Mesothelial cell of epicardium (in vitro differentiated cells): ENCODE data around the gene PLXNC1. TPM values are rescaled to one million over a fixed set of nuclear protein-coding genes. Genes with fewer than 3 reads are reported as not detected.

Source experiments
- DNase-seq, 2 experiments: peaks; one replicate each; pipeline ENCODE4 v3.0.0; 2021; ENCODE audit warnings: low spot score in 2 of 2; ENCODE audit not compliant: unreplicated experiment in 2 of 2
- H3K27ac Mint-ChIP-seq: 2 replicates; pipeline ENCODE4 v1.8.0; 2021; ENCODE audit warnings: mixed read lengths
- H3K27me3 Mint-ChIP-seq: 2 replicates; pipeline ENCODE4 v1.8.0; 2021; ENCODE audit warnings: low read depth, mixed read lengths
- H3K36me3 Mint-ChIP-seq: 2 replicates; pipeline ENCODE4 v1.8.0; 2021; ENCODE audit warnings: mixed read lengths
- H3K4me1 Mint-ChIP-seq: 2 replicates; pipeline ENCODE4 v1.8.0; 2021; ENCODE audit warnings: mixed read lengths
- H3K4me3 Mint-ChIP-seq: 2 replicates; pipeline ENCODE4 v1.8.0; 2021; ENCODE audit warnings: mild to moderate bottlenecking, moderate library complexity, mixed read lengths
- H3K9me3 Mint-ChIP-seq: 2 replicates; pipeline ENCODE4 v1.8.0; 2021; ENCODE audit warnings: mixed read lengths
- CTCF ChIP-seq: fragments of 200-600 bp; sonication (generic); IDR thresholded peaks from one replicate; pipeline ENCODE4 v1.5.0; 2021; ENCODE audit warnings: antibody characterized with exemption; ENCODE audit not compliant: unreplicated experiment
- total RNA-seq: library from RNA; stranded (reverse); gene quantifications from 3 replicates; pipeline ENCODE4 v1.2.1, GENCODE V29; 2021

PLXNC1 gene
- total RNA-seq, 1 donor from 2014 or later = 3.4 TPM

DNA sequence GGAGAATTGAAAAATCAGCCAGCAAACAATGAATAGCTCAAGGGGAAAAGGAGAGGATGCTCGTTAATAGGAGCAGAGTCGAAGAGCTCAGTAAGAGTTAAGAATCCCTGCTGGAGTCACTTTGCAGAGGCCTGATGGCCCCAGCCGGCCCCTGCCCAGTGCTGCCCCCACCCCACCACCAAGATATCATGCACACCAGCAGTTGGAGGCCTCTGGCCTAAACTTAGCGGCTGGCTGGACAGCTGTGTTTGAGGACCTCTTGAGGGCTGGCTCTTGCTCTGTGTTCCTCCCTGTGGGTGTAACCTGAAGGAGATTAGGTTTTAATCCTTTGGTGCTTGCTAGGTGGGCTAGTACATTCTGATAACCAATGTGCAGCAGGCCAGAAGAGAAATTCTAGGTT is 142.0 kb downstream of the PLXNC1 start:
- Mint-ChIP-seq H3K27me3 (peaks cover 13% of the 10 kb centered on the region), H3K36me3 (no peaks in the 10 kb centered on the region), H3K4me3 (no peak overlapping the region), H3K27ac (peak overlapping the region; percentile 32), H3K4me1 (peaks cover 37% of the 10 kb centered on the region), H3K9me3 (no peaks in the 10 kb centered on the region)
- DNase-seq = no peak
- no peak for TF ChIP-seq CTCF

- H3K27ac Mint-ChIP-seq = no peak overlapping the region
- peaks cover 14% of the 10 kb centered on the region for H3K36me3 Mint-ChIP-seq
- peaks cover 3% of the 10 kb centered on the region for H3K9me3 Mint-ChIP-seq
- TF ChIP-seq CTCF = no peak
- no peak for DNase-seq
- H3K4me3 Mint-ChIP-seq = no peak overlapping the region
- peaks cover 3% of the 10 kb centered on the region for H3K4me1 Mint-ChIP-seq
- H3K27me3 Mint-ChIP-seq = no peaks in the 10 kb centered on the region
These were observed 148.8 kb downstream of the PLXNC1 start for GRCh38 chr12:94297096-94297699.

- H3K27me3 Mint-ChIP-seq = no peaks in the 10 kb centered on the region
- no peak overlapping the region for H3K4me3 Mint-ChIP-seq
- TF ChIP-seq CTCF = no peak
- no peak for DNase-seq
- peaks cover 3% of the 10 kb centered on the region for H3K4me1 Mint-ChIP-seq
- peaks cover 3% of the 10 kb centered on the region for H3K9me3 Mint-ChIP-seq
- no peak overlapping the region for H3K27ac Mint-ChIP-seq
- peaks cover 14% of the 10 kb centered on the region for H3K36me3 Mint-ChIP-seq
These were observed 149.6 kb downstream of the PLXNC1 start for GRCh38 chr12:94297876-94298505.

GRCh38 chr12:94299846-94300245 is 151.5 kb downstream of the PLXNC1 start:
- peaks cover 8% of the 10 kb centered on the region for H3K4me1 Mint-ChIP-seq
- DNase-seq = no peak
- no peak overlapping the region for H3K27ac Mint-ChIP-seq
- no peak overlapping the region for H3K4me3 Mint-ChIP-seq
- H3K9me3 Mint-ChIP-seq = peaks cover 3% of the 10 kb centered on the region
- TF ChIP-seq CTCF = no peak
- H3K27me3 Mint-ChIP-seq = no peaks in the 10 kb centered on the region
- H3K36me3 Mint-ChIP-seq = peaks cover 14% of the 10 kb centered on the region

DNA sequence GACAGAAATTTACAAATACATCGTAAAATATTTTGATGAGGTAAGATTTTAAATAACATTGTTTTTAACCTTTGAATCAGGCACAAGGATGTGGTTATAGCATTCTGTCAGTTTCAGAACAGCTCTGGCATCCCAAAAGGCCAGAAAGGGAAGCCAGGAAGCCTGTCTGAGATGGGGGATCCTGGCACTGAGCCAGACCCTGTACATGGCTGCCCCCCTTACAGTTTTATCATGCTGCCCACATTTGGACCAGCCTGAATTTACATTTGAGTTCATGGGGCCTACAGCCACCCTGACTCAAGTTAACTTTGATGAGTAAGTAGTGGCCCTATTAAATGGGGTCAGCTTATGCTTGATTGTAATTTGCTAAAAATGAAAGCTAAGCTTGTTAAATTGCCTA is 155.6 kb downstream of the PLXNC1 start:
- no peak overlapping the region for H3K4me3 Mint-ChIP-seq
- H3K27ac Mint-ChIP-seq = no peak overlapping the region
- peaks cover 7% of the 10 kb centered on the region for H3K4me1 Mint-ChIP-seq
- TF ChIP-seq CTCF = no peak
- no peaks in the 10 kb centered on the region for H3K9me3 Mint-ChIP-seq
- no peaks in the 10 kb centered on the region for H3K27me3 Mint-ChIP-seq
- peaks cover 13% of the 10 kb centered on the region for H3K36me3 Mint-ChIP-seq
- DNase-seq = no peak
